Testis (tissue), 5 donors: ENCODE data around the gene DCP1A. TPM values are rescaled to one million over a fixed set of nuclear protein-coding genes. Genes with fewer than 3 reads are reported as not detected.

Experiments used
- DNase-seq: peaks from one replicate; pipeline ENCODE4 v3.0.0-alpha.2; 2019
- H3K27ac ChIP-seq, 2 donors: fragments of 200-600 bp; sonication (generic); one replicate each; pipeline ENCODE4 v1.5.1; 2019
- H3K27me3 ChIP-seq: fragments of 200-600 bp; sonication (generic); one replicate; pipeline ENCODE4 v1.5.1; 2019
- H3K36me3 ChIP-seq: fragments of 200-600 bp; sonication (generic); one replicate; pipeline ENCODE4 v1.5.1; 2017; ENCODE audit warnings: low read depth; ENCODE audit errors: missing control alignments
- H3K4me1 ChIP-seq: fragments of 200-600 bp; sonication (generic); one replicate; pipeline ENCODE4 v1.5.1; 2019
- H3K4me3 ChIP-seq, 2 donors: fragments of 200-600 bp; sonication (generic); one replicate each; pipeline ENCODE4 v1.5.1; 2017 to 2019
- H3K9me3 ChIP-seq: fragments of 200-600 bp; sonication (generic); one replicate; pipeline ENCODE4 v1.5.1; 2017
- POLR2A ChIP-seq: fragments of 450-650 bp; IDR thresholded peaks from one replicate; pipeline ENCODE4 v1.6.1; 2017; ENCODE audit warnings: antibody characterized with exemption, mild to moderate bottlenecking, moderate library complexity
- WGBS, 2 donors: methylation state at CpG; one replicate each; pipeline ENCODE4 v1.1.5; 2018; 5-methylcytosine and 5-hydroxymethylcytosine counted together
- intact Hi-C: fragments of 100-400 bp; cut with DNase I; formaldehyde crosslinking; loops from one replicate; pipeline ENCODE4 v1.15.1; 2023; ENCODE audit warnings: low total_unique reads
- long read RNA-seq, 2 donors: transcript quantifications; one replicate each; lab custom pipeline, GENCODE V29; 2026
- polyA plus RNA-seq: library from polyadenylated mRNA; stranded (reverse); fragments of 350-450 nt; fragmentation: Illumina TruSeq; extraction: RNeasy Lipid Tissue Mini Kit (QIAGEN cat#74804); gene quantifications from one replicate; pipeline ENCODE4 v1.2.3, GENCODE V29; 2014; ENCODE audit warnings: low read depth, low replicate concordance; ENCODE audit not compliant: insufficient read depth
- total RNA-seq, 2 donors: library from RNA; depleted of rRNA; stranded (reverse); fragments of >200 nt; gene quantifications; one replicate each; pipeline ENCODE4 v1.2.3, GENCODE V29; 2016
- TF ChIP-seq, protein P1 (sequence below), 3 experiments: fragments of 450-650 bp in 2 of 3; fragments of 200-600 bp in 1 of 3; sonication (generic) in 1 of 3; IDR thresholded peaks; one replicate each; pipeline ENCODE4 v1.5.1; 2016 to 2019; ENCODE audit warnings: antibody characterized with exemption in 3 of 3, mild to moderate bottlenecking in 2 of 3, moderate library complexity in 1 of 3

The DCP1A gene
- 10 to 100 TPM; 31.3 to 35.6 TPM for total RNA-seq
- 20.9 TPM for polyA plus RNA-seq
- long read RNA-seq, donor 1, full-length matches to known transcripts = 7 of 17 reads
- long read RNA-seq, donor 1, partial matches to known transcripts = 10 of 17 reads
- long read RNA-seq, donor 1, other reads (novel, unspliced or antisense) = 0 of 17 reads
- long read RNA-seq, donor 2, partial matches to known transcripts = 0 of 4 reads
- long read RNA-seq, donor 2, other reads (novel, unspliced or antisense) = 0 of 4 reads

DNA sequence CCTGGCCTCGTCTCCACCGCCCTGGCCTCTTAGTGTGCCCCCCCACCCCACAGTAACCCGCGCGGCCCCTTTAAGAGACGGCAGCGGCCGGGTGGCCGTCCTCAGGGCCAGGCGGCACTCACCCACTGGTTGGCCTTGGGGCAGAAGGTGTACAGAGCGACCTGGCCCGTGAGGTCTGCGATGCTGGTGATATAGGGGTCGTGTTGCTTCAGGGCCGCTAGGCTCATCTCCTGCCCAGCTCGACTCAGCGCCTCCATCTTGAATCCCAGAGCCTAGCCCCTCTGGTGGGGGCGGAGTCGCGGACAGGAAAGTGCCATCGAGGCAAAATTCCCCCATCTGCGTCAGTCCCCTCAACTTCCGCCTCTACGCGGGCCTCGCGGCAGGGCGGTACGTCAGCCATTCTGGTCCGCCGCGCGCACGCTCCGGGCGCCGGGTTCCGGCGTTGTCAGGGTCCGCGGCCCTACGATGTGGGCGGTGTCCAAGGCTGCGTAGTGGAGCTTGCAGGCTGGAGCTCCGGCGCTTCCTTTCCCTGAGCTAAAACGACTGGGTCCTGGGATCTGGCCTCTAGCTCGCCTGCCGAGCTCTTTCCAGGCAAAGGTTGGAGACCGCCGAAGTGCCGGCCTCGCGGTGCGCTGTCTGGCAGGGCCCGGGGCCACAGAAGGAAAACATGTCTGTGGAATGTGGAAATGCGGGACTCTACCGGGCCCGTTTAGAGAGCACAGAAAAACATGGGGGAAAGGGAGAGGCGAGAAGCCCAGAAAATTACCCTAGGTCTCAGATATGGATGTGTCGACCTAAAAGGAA lies at the start of gene DCP1A:
Gene DCP1A, minus strand, starts transcription at position 283 of the 804 bp plus-strand sequence. Its CDS starts 26 bp downstream, at position 257.
- intact Hi-C loops = no loop called here
- 0% methylated on average over 47 to 61 of the region's 61 CpGs for WGBS, 2 donors
- Histone ChIP-seq H3K27ac (peak within 1 kb of the TSS; percentile 90 to 96), H3K4me3 (peak within 1 kb of the TSS; percentile 81 to 94), H3K4me1 (peaks cover 12% of the 10 kb centered on the region), H3K27me3 (no peaks in the 10 kb centered on the region), H3K9me3 (no peaks in the 10 kb centered on the region), H3K36me3 (no peaks in the 10 kb centered on the region)
- peak; percentile 76 for TF ChIP-seq POLR2A
- TF ChIP-seq, protein P1, sequence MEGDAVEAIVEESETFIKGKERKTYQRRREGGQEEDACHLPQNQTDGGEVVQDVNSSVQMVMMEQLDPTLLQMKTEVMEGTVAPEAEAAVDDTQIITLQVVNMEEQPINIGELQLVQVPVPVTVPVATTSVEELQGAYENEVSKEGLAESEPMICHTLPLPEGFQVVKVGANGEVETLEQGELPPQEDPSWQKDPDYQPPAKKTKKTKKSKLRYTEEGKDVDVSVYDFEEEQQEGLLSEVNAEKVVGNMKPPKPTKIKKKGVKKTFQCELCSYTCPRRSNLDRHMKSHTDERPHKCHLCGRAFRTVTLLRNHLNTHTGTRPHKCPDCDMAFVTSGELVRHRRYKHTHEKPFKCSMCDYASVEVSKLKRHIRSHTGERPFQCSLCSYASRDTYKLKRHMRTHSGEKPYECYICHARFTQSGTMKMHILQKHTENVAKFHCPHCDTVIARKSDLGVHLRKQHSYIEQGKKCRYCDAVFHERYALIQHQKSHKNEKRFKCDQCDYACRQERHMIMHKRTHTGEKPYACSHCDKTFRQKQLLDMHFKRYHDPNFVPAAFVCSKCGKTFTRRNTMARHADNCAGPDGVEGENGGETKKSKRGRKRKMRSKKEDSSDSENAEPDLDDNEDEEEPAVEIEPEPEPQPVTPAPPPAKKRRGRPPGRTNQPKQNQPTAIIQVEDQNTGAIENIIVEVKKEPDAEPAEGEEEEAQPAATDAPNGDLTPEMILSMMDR (IDR thresholded peaks at IDR 0.05) = peak in 2 of 3 experiments; percentile 1 to 30
- DNase-seq = peak; percentile 96

DNA sequence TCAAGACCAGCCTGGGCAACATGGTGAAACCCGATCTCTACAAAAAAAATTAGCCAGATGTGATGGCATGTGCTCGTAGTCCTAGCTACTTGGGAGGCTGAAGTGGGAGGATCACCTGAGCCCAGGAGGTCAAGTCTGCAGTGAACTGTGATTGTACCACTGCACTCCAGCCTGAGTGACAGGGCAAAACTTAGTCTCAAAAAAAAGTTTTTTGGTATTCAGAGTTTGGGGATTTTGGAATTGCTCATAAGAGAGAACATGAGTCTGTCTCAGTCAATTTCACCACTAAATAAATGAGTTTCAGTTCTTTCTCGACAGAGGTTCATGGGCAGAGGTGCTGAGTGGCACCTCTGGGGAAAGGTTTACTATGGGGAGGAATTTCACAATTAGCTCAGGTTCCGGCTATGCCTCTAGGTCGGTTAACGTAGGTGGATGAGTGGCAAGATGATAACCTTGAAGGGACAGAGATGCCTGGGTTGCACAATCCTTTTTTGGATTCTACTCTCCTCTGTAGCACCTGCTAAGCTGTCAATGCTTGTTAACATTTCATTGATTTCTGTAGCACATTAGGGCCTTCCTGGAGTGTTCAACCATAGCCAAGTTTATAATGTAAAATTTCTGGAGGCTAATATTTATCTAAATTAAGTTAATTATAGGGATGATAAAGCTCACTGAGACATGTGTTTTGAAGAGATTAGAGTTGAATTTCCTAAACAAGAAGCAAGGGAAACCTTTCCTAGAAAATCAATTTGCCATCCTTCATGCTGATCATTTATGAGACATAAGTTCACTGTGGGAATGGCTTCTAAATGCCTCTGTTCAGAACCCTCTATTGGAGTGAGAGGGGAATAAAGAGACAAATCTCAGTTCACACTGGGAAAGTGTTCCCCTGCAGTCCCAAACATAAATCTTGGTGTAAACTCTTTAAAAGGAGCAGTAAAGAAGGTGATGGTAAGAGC lies 37.4 kb upstream of the DCP1A start:
- intact Hi-C loops = loop anchor here (10.0 kb wide), 1 partner anchor 330 kb away; no protein-coding TSS in a partner anchor
- no peaks in the 10 kb centered on the region for H3K4me1 ChIP-seq
- no peak for DNase-seq
- H3K27me3 ChIP-seq = no peaks in the 10 kb centered on the region
- H3K9me3 ChIP-seq = no peaks in the 10 kb centered on the region
- TF ChIP-seq, protein P1 (IDR thresholded peaks at IDR 0.05) = no peak
- TF ChIP-seq POLR2A = no peak
- no peak overlapping the region for H3K27ac ChIP-seq
- WGBS, 2 donors = 85 to 88% methylated on average over 6 of the region's 6 CpGs
- H3K4me3 ChIP-seq = no peak overlapping the region
- no peaks in the 10 kb centered on the region for H3K36me3 ChIP-seq

DNA sequence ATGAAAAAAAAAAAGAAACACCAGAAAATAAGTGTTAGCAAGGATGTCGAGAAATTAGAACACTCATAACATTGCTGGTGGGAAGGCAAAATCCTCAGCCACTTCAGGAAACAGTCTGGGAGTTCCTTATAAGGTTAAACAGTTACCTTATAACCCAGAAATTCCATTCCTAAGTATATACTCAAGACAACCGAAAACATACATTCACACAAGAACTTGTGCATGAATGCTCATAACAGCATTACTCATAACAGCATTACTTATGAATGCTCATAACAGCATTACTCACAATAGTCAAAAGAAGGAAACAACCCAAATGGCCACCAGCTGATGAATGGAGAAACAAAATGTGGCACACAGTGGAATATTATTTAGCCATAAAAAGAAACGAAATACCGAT lies 34.8 kb upstream of the DCP1A start:
- no peak overlapping the region for H3K4me3 ChIP-seq
- WGBS, 2 donors = 92 to 97% methylated on average over 4 of the region's 4 CpGs
- TF ChIP-seq POLR2A = no peak
- TF ChIP-seq, protein P1 (IDR thresholded peaks at IDR 0.05) = no peak
- H3K27me3 ChIP-seq = no peaks in the 10 kb centered on the region
- no peaks in the 10 kb centered on the region for H3K9me3 ChIP-seq
- no peaks in the 10 kb centered on the region for H3K36me3 ChIP-seq
- intact Hi-C loops = loop anchor here (10.0 kb wide), 1 partner anchor 333 kb away; no protein-coding TSS in a partner anchor
- DNase-seq = no peak
- H3K27ac ChIP-seq = no peak overlapping the region
- H3K4me1 ChIP-seq = no peaks in the 10 kb centered on the region

DNA sequence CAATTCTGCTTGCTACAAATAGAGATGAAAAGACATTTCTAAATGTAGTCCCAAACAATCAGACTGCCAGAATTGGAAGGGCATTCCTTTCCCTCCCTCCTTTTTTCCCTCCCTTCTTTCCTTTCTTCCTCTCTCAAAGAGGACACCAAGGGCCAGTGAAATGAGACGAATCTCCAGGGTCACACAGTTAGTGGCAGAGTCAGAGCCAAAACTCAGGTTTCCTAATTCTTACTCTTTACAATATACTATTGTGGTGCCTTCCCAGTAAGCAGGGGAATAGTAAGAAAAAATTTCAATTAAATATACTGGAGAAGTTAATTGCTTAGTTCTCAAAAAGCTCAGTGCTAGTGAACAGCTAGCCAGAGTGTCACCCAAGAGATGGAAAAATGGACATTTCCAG lies 33.0 kb upstream of the DCP1A start:
- H3K9me3 ChIP-seq = no peaks in the 10 kb centered on the region
- H3K4me1 ChIP-seq = no peaks in the 10 kb centered on the region
- no peak for DNase-seq
- TF ChIP-seq, protein P1 (IDR thresholded peaks at IDR 0.05) = no peak
- no peak for TF ChIP-seq POLR2A
- no peaks in the 10 kb centered on the region for H3K36me3 ChIP-seq
- no peaks in the 10 kb centered on the region for H3K27me3 ChIP-seq
- intact Hi-C loops = loop anchor here (10.0 kb wide), 1 partner anchor 334 kb away; no protein-coding TSS in a partner anchor
- peak overlapping the region in 1 of 2 donors; percentile 37 for H3K27ac ChIP-seq
- WGBS, 2 donors = 34 to 38% methylated on average over 1 of the region's 1 CpG
- H3K4me3 ChIP-seq = no peak overlapping the region
